HUES6 (cell line): ENCODE measurements around the gene RAD1.

Experiments
- H3K27ac ChIP-seq: 2 replicates; pipeline ENCODE4 v1.7.0; 2013; ENCODE audit warnings: low read depth, mild to moderate bottlenecking, low read length, inconsistent platforms
- H3K27me3 ChIP-seq: 2 replicates; pipeline ENCODE4 v1.6.1; 2013; ENCODE audit warnings: low read length; ENCODE audit not compliant: control insufficient read depth, insufficient read depth
- H3K36me3 ChIP-seq: 2 replicates; pipeline ENCODE4 v1.6.1; 2013; ENCODE audit warnings: low read length; ENCODE audit not compliant: control insufficient read depth, insufficient read depth
- H3K4me1 ChIP-seq: 2 replicates; pipeline ENCODE4 v1.6.1; 2013; ENCODE audit warnings: low read length; ENCODE audit not compliant: control insufficient read depth, insufficient read depth
- H3K4me3 ChIP-seq: 2 replicates; pipeline ENCODE4 v1.5.1; 2013; ENCODE audit warnings: low read depth, low read length
- H3K9ac ChIP-seq: one replicate; pipeline ENCODE4 v1.6.1; 2013; ENCODE audit warnings: mild to moderate bottlenecking, low read length
- H3K9me3 ChIP-seq: 2 replicates; pipeline ENCODE4 v1.6.1; 2013; ENCODE audit warnings: low read depth, low read length; ENCODE audit not compliant: control insufficient read depth, insufficient read depth

RAD1 gene

GRCh38 chr5:34916518-34916917 is 1.2 kb upstream of the RAD1 start:
- H3K9ac ChIP-seq = peak overlapping the region; percentile 94
- H3K4me1 ChIP-seq = peaks cover 10% of the 10 kb centered on the region; the same call in 1 of the 2 replicates
- peak overlapping the region; percentile 78 for H3K4me3 ChIP-seq
- H3K9me3 ChIP-seq = no peaks in the 10 kb centered on the region
- 0 out of 2 replicates have a peak overlapping the region, but pooled peaks have one; percentile 87 for H3K27ac ChIP-seq
- H3K36me3 ChIP-seq = peaks cover 55% of the 10 kb centered on the region
- H3K27me3 ChIP-seq = no peaks in the 10 kb centered on the region

- no peaks in the 10 kb centered on the region for H3K9me3 ChIP-seq
- no peaks in the 10 kb centered on the region for H3K27me3 ChIP-seq
- H3K36me3 ChIP-seq = peaks cover 55% of the 10 kb centered on the region
- H3K4me3 ChIP-seq = peak overlapping the region; percentile 78
- peaks cover 10% of the 10 kb centered on the region; the same call in 1 of the 2 replicates for H3K4me1 ChIP-seq
- peak overlapping the region; percentile 87 for H3K27ac ChIP-seq
- H3K9ac ChIP-seq = peak overlapping the region; percentile 94
These were observed 520 bp upstream of the RAD1 start for GRCh38 chr5:34915856-34916192.

- peak overlapping the region; percentile 94 for H3K9ac ChIP-seq
These were observed 599 bp downstream of the RAD1 start for GRCh38 chr5:34914671-34915138.

GRCh38 chr5:34913072-34913471 is 2.2 kb downstream of the RAD1 start:
- peaks cover 52% of the 10 kb centered on the region for H3K36me3 ChIP-seq
- H3K4me1 ChIP-seq = peaks cover 10% of the 10 kb centered on the region; the same call in 1 of the 2 replicates
- no peak overlapping the region for H3K27ac ChIP-seq
- H3K9ac ChIP-seq = no peak overlapping the region
- no peaks in the 10 kb centered on the region for H3K27me3 ChIP-seq
- no peaks in the 10 kb centered on the region for H3K9me3 ChIP-seq
- no peak overlapping the region for H3K4me3 ChIP-seq

More at GRCh38 chr5:34914671-34915138, 599 bp downstream of the RAD1 start:
- Histone ChIP-seq H3K9me3 (no peaks in the 10 kb centered on the region), H3K4me1 (peaks cover 10% of the 10 kb centered on the region; the same call in 1 of the 2 replicates), H3K4me3 (peak overlapping the region; percentile 78), H3K36me3 (peaks cover 52% of the 10 kb centered on the region), H3K27ac (peak overlapping the region; percentile 87; the same call in 1 of the 2 replicates), H3K27me3 (no peaks in the 10 kb centered on the region)

GRCh38 chr5:34905564-34905963 is 9.7 kb downstream of the RAD1 start:
- H3K4me1 ChIP-seq = no peaks in the 10 kb centered on the region
- H3K27ac ChIP-seq = no peak overlapping the region
- peaks cover 51% of the 10 kb centered on the region for H3K36me3 ChIP-seq
- H3K9ac ChIP-seq = no peak overlapping the region
- H3K4me3 ChIP-seq = no peak overlapping the region
- no peaks in the 10 kb centered on the region for H3K9me3 ChIP-seq
- no peaks in the 10 kb centered on the region for H3K27me3 ChIP-seq

- Histone ChIP-seq H3K36me3 (peaks cover 31% of the 10 kb centered on the region), H3K9me3 (no peaks in the 10 kb centered on the region)
These were observed 12.0 kb downstream of the RAD1 start for GRCh38 chr5:34903260-34903659.

GRCh38 chr5:34900652-34901051 is 14.7 kb downstream of the RAD1 start:
- H3K27ac ChIP-seq = no peak overlapping the region
- no peak overlapping the region for H3K9ac ChIP-seq
- H3K27me3 ChIP-seq = no peaks in the 10 kb centered on the region
- peaks cover 19% of the 10 kb centered on the region for H3K36me3 ChIP-seq
- H3K9me3 ChIP-seq = no peaks in the 10 kb centered on the region
- no peak overlapping the region for H3K4me3 ChIP-seq
- peaks cover 10% of the 10 kb centered on the region; the same call in 1 of the 2 replicates for H3K4me1 ChIP-seq

More at GRCh38 chr5:34903260-34903659, 12.0 kb downstream of the RAD1 start:
- no peak overlapping the region for H3K4me3 ChIP-seq
- no peak overlapping the region for H3K27ac ChIP-seq
- H3K27me3 ChIP-seq = no peaks in the 10 kb centered on the region
- no peak overlapping the region for H3K9ac ChIP-seq
- peaks cover 10% of the 10 kb centered on the region; the same call in 1 of the 2 replicates for H3K4me1 ChIP-seq

GRCh38 chr5:34899066-34899465 is 16.2 kb downstream of the RAD1 start:
- H3K4me1 ChIP-seq = peaks cover 10% of the 10 kb centered on the region; the same call in 1 of the 2 replicates
- no peak overlapping the region for H3K9ac ChIP-seq
- no peak overlapping the region for H3K27ac ChIP-seq
- H3K36me3 ChIP-seq = peaks cover 10% of the 10 kb centered on the region; the same call in 1 of the 2 replicates
- H3K27me3 ChIP-seq = no peaks in the 10 kb centered on the region
- H3K4me3 ChIP-seq = no peak overlapping the region
- H3K9me3 ChIP-seq = no peaks in the 10 kb centered on the region

GRCh38 chr5:34898258-34898895 is 16.9 kb downstream of the RAD1 start:
- Histone ChIP-seq H3K27ac (no peak overlapping the region), H3K27me3 (no peaks in the 10 kb centered on the region), H3K9ac (no peak overlapping the region), H3K4me1 (peaks cover 10% of the 10 kb centered on the region; the same call in 1 of the 2 replicates), H3K36me3 (peaks cover 10% of the 10 kb centered on the region; the same call in 1 of the 2 replicates), H3K9me3 (no peaks in the 10 kb centered on the region), H3K4me3 (no peak overlapping the region)

- H3K27me3 ChIP-seq = no peaks in the 10 kb centered on the region
- H3K36me3 ChIP-seq = peaks cover 7% of the 10 kb centered on the region; the same call in 1 of the 2 replicates
- H3K4me3 ChIP-seq = no peak overlapping the region
- no peaks in the 10 kb centered on the region for H3K9me3 ChIP-seq
- no peak overlapping the region for H3K27ac ChIP-seq
- H3K9ac ChIP-seq = no peak overlapping the region
- peaks cover 10% of the 10 kb centered on the region; the same call in 1 of the 2 replicates for H3K4me1 ChIP-seq
These were observed 17.7 kb downstream of the RAD1 start for GRCh38 chr5:34897646-34898045.

- peaks cover 10% of the 10 kb centered on the region; the same call in 1 of the 2 replicates for H3K4me1 ChIP-seq
- H3K36me3 ChIP-seq = peaks cover 3% of the 10 kb centered on the region; the same call in 1 of the 2 replicates
- H3K9me3 ChIP-seq = no peaks in the 10 kb centered on the region
- H3K27me3 ChIP-seq = no peaks in the 10 kb centered on the region
- H3K4me3 ChIP-seq = no peak overlapping the region
- no peak overlapping the region for H3K27ac ChIP-seq
- no peak overlapping the region for H3K9ac ChIP-seq
These were observed 19.5 kb downstream of the RAD1 start for GRCh38 chr5:34895641-34896419.
